MM.1S (cell line): ENCODE data around the gene NSFL1C.

ENCODE experiments used
- DNase-seq: peaks from one replicate; pipeline ENCODE4 v3.0.0-alpha.2; 2015
- H2AFZ ChIP-seq: fragments of 300-600 bp; sonication (generic); 2 replicates; pipeline ENCODE4 v1.6.0; 2016; ENCODE audit warnings: antibody characterized with exemption, low read length
- H3F3A ChIP-seq: fragments of 300-600 bp; sonication (generic); 2 replicates; pipeline ENCODE4 v1.6.1; 2016; ENCODE audit warnings: mild to moderate bottlenecking, antibody characterized with exemption, low read length, moderate library complexity, mixed read lengths; ENCODE audit not compliant: insufficient read depth
- H3K27ac ChIP-seq: fragments of 300-600 bp; sonication (generic); 2 replicates; pipeline ENCODE4 v1.5.1; 2016; ENCODE audit warnings: mild to moderate bottlenecking, low read length
- H3K27me3 ChIP-seq: fragments of 300-600 bp; sonication (generic); replicated peaks from 2 replicates; pipeline ENCODE4 v1.6.0; 2016; ENCODE audit warnings: low read length; ENCODE audit not compliant: insufficient read depth
- H3K36me3 ChIP-seq: fragments of 300-600 bp; sonication (generic); replicated peaks from 2 replicates; pipeline ENCODE4 v1.6.1; 2016; ENCODE audit warnings: mild to moderate bottlenecking, low read length, mixed read lengths; ENCODE audit not compliant: insufficient read depth
- H3K4me1 ChIP-seq: fragments of 300-600 bp; sonication (generic); 2 replicates; pipeline ENCODE4 v1.6.1; 2016; ENCODE audit warnings: low read length, mixed read lengths
- H3K4me2 ChIP-seq: fragments of 300-600 bp; sonication (generic); 2 replicates; pipeline ENCODE4 v1.6.0; 2016; ENCODE audit warnings: low read depth, low read length
- H3K4me3 ChIP-seq: fragments of 300-600 bp; sonication (generic); 2 replicates; pipeline ENCODE4 v1.5.1; 2016; ENCODE audit warnings: low read length, mixed read lengths
- H3K79me2 ChIP-seq: fragments of 300-600 bp; sonication (generic); 2 replicates; pipeline ENCODE4 v1.6.1; 2016; ENCODE audit warnings: mixed run types, low read length, mixed read lengths
- H3K9ac ChIP-seq: fragments of 300-600 bp; sonication (generic); 2 replicates; pipeline ENCODE4 v1.6.1; 2016; ENCODE audit warnings: low read length, mixed read lengths
- H3K9me2 ChIP-seq: fragments of 300-600 bp; sonication (generic); replicated peaks from 2 replicates; pipeline ENCODE4 v1.6.1; 2016; ENCODE audit warnings: mild to moderate bottlenecking, low read length, mixed read lengths; ENCODE audit not compliant: insufficient read depth
- H3K9me3 ChIP-seq: fragments of 300-600 bp; sonication (generic); replicated peaks from 2 replicates; pipeline ENCODE4 v1.6.1; 2016; ENCODE audit warnings: mild to moderate bottlenecking, low read length, mixed read lengths; ENCODE audit not compliant: insufficient read depth
- H4K20me1 ChIP-seq: fragments of 300-600 bp; sonication (generic); 2 replicates; pipeline ENCODE4 v1.6.1; 2016; ENCODE audit warnings: mild to moderate bottlenecking, low read length, moderate library complexity, mixed read lengths; ENCODE audit not compliant: insufficient read depth
- EZH2 ChIP-seq: fragments of 300-600 bp; sonication (generic); optimal IDR thresholded peaks from 2 replicates; pipeline ENCODE3; 2017; ENCODE audit warnings: low read depth, mild to moderate bottlenecking, antibody characterized with exemption, low read length, mixed read lengths
- EZH2phosphoT487 ChIP-seq: fragments of 300-600 bp; sonication (generic); IDR thresholded peaks from 2 replicates; pipeline ENCODE4 v1.6.1; 2018; ENCODE audit warnings: antibody characterized with exemption, low read length
- TF ChIP-seq, protein P1 (sequence below): fragments of 300-600 bp; sonication (generic); IDR thresholded peaks from 2 replicates; pipeline ENCODE4 v1.5.1; 2016; ENCODE audit warnings: antibody characterized with exemption, low read length, mixed read lengths

NSFL1C gene

DNA sequence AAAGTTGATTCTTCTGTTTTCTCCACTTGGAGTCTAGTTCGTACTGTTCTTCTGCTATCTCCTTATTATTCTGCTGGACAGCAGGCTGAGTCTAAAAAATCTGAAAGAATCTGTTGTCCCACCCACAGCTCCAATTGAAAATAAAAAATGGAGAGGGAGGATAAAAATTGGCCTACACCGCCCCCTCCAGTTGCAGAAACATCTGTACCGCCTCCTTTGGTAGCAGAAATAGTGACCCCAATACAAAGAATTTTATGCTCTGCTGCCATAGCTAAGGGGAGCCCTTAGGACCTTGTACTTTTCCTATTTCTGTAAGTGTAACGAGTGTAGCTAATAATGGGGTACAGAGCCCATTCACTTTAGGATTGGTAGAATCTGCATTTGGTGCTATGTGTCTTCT is 68.9 kb downstream of the NSFL1C start:
- Histone ChIP-seq H3K4me2 (no peak overlapping the region), H3K9me3 (no peaks in the 10 kb centered on the region), H4K20me1 (no peaks in the 10 kb centered on the region), H3K4me1 (peaks cover 5% of the 10 kb centered on the region; the same call in 1 of the 2 replicates), H3K9ac (no peak overlapping the region), H3K4me3 (no peak overlapping the region), H3K79me2 (no peaks in the 10 kb centered on the region), H3K27me3 (peaks cover 37% of the 10 kb centered on the region), H3F3A (no peaks in the 10 kb centered on the region), H3K36me3 (no peaks in the 10 kb centered on the region), H3K27ac (no peak overlapping the region), H3K9me2 (no peaks in the 10 kb centered on the region), H2AFZ (no peak overlapping the region)
- no peak for DNase-seq
- no peak for TF ChIP-seq EZH2
- TF ChIP-seq EZH2phosphoT487, result no peak
- TF ChIP-seq, protein P1, sequence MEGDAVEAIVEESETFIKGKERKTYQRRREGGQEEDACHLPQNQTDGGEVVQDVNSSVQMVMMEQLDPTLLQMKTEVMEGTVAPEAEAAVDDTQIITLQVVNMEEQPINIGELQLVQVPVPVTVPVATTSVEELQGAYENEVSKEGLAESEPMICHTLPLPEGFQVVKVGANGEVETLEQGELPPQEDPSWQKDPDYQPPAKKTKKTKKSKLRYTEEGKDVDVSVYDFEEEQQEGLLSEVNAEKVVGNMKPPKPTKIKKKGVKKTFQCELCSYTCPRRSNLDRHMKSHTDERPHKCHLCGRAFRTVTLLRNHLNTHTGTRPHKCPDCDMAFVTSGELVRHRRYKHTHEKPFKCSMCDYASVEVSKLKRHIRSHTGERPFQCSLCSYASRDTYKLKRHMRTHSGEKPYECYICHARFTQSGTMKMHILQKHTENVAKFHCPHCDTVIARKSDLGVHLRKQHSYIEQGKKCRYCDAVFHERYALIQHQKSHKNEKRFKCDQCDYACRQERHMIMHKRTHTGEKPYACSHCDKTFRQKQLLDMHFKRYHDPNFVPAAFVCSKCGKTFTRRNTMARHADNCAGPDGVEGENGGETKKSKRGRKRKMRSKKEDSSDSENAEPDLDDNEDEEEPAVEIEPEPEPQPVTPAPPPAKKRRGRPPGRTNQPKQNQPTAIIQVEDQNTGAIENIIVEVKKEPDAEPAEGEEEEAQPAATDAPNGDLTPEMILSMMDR, result no peak

DNA sequence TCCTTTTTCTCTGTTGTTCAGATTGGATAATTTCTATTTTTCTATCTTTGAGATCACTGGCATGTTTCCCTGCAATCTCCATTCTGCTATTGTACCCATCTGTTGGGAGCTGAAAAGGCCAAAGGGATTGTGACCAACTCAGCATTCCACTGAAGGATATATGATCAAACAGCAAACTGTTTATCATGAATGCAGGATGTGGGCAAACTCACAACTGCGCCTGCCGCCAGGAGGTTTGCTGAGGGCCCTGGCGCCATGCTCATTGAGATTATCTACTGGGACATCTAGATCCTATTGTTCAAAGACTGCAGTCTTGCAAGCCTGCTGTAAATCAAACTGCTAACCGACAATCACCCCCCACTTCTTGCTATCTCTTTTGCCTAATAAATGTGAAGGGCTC is 69.9 kb downstream of the NSFL1C start:
- no peak overlapping the region for H3K4me3 ChIP-seq
- peaks cover 37% of the 10 kb centered on the region for H3K27me3 ChIP-seq
- no peaks in the 10 kb centered on the region for H4K20me1 ChIP-seq
- H3K9me2 ChIP-seq, result no peaks in the 10 kb centered on the region
- H3K36me3 ChIP-seq, result no peaks in the 10 kb centered on the region
- H2AFZ ChIP-seq, result no peak overlapping the region
- TF ChIP-seq EZH2phosphoT487, result no peak
- TF ChIP-seq, protein P1, result no peak
- TF ChIP-seq EZH2, result no peak
- DNase-seq, result no peak
- H3K79me2 ChIP-seq, result peaks cover 9% of the 10 kb centered on the region
- no peaks in the 10 kb centered on the region for H3F3A ChIP-seq
- H3K4me2 ChIP-seq, result no peak overlapping the region
- no peak overlapping the region for H3K9ac ChIP-seq
- H3K9me3 ChIP-seq, result no peaks in the 10 kb centered on the region
- H3K27ac ChIP-seq, result no peak overlapping the region
- peaks cover 6% of the 10 kb centered on the region; the same call in 1 of the 2 replicates for H3K4me1 ChIP-seq

DNA sequence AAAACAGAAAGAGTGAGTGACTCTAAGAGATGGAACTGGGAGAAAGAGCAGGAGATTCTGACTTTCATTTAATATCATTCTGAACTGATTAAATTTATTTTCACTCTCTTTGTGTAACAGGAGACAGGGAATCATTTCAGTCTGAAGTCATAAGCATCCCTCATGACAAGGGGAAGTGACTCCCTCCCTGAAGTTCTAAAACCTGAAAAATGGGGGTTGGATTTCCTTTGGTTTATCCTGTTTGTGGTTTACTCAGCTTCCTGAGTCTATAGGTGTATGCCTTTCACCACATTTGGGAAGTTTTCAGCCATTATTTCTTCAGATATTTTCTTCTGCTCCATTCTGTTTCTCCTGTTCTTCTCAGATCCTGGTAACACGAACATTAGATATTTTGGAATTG is 70.4 kb downstream of the NSFL1C start:
- no peak overlapping the region for H3K4me3 ChIP-seq
- H3K9me3 ChIP-seq, result no peaks in the 10 kb centered on the region
- H3K79me2 ChIP-seq, result peaks cover 13% of the 10 kb centered on the region
- no peaks in the 10 kb centered on the region for H4K20me1 ChIP-seq
- H3K9me2 ChIP-seq, result no peaks in the 10 kb centered on the region
- no peaks in the 10 kb centered on the region for H3F3A ChIP-seq
- no peak overlapping the region for H3K4me2 ChIP-seq
- H3K9ac ChIP-seq, result no peak overlapping the region
- no peak overlapping the region for H2AFZ ChIP-seq
- TF ChIP-seq, protein P1, result no peak
- TF ChIP-seq EZH2 (no peak), EZH2phosphoT487 (no peak)
- DNase-seq, result no peak
- H3K36me3 ChIP-seq, result no peaks in the 10 kb centered on the region
- no peak overlapping the region for H3K27ac ChIP-seq
- H3K27me3 ChIP-seq, result peaks cover 37% of the 10 kb centered on the region
- peaks cover 9% of the 10 kb centered on the region; the same call in 1 of the 2 replicates for H3K4me1 ChIP-seq
